ENCODE measurements around the gene THEM5.
"Not testable (repeated sequence)": the region's sequence is repeated elsewhere in the genome, so short reads cannot be mapped to it uniquely, and the experiment has no call there.

Gene THEM5

GRCh38 chr1:151859891-151860293 is 6.4 kb upstream of the THEM5 start:
- no peaks in the 10 kb centered on the region for H3K9me3 ChIP-seq
- H3K27ac ChIP-seq = no peak overlapping the region
- TF ChIP-seq, protein P1, sequence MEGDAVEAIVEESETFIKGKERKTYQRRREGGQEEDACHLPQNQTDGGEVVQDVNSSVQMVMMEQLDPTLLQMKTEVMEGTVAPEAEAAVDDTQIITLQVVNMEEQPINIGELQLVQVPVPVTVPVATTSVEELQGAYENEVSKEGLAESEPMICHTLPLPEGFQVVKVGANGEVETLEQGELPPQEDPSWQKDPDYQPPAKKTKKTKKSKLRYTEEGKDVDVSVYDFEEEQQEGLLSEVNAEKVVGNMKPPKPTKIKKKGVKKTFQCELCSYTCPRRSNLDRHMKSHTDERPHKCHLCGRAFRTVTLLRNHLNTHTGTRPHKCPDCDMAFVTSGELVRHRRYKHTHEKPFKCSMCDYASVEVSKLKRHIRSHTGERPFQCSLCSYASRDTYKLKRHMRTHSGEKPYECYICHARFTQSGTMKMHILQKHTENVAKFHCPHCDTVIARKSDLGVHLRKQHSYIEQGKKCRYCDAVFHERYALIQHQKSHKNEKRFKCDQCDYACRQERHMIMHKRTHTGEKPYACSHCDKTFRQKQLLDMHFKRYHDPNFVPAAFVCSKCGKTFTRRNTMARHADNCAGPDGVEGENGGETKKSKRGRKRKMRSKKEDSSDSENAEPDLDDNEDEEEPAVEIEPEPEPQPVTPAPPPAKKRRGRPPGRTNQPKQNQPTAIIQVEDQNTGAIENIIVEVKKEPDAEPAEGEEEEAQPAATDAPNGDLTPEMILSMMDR (IDR thresholded peaks at IDR 0.05) = no peak
- H3K4me1 ChIP-seq (ENCODE audit: control insufficient read depth in 1 of 2, insufficient read depth in 1 of 2, low read depth in 1 of 2, low read length in 1 of 2) = peaks cover 8 to 13% of the 10 kb centered on the region in 2 experiments
- no peaks in the 10 kb centered on the region for H3K27me3 ChIP-seq
- H3K4me3 ChIP-seq (ENCODE audit: low read depth in 1 of 2, low read length in 1 of 2) = no peak overlapping the region
- H3K36me3 ChIP-seq = no peaks in the 10 kb centered on the region

- Histone ChIP-seq H3K27ac (no peak overlapping the region), H3K4me1 (ENCODE audit: control insufficient read depth in 1 of 2, insufficient read depth in 1 of 2, low read depth in 1 of 2, low read length in 1 of 2) (peaks cover 8 to 13% of the 10 kb centered on the region in 2 experiments), H3K36me3 (no peaks in the 10 kb centered on the region), H3K4me3 (ENCODE audit: low read depth in 1 of 2, low read length in 1 of 2) (no peak overlapping the region), H3K27me3 (no peaks in the 10 kb centered on the region), H3K9me3 (no peaks in the 10 kb centered on the region)
- TF ChIP-seq, protein P1 (IDR thresholded peaks at IDR 0.05) = no peak
These were observed 5.6 kb upstream of the THEM5 start for GRCh38 chr1:151858886-151859665.

- H3K27me3 ChIP-seq = no peaks in the 10 kb centered on the region
- H3K9me3 ChIP-seq = no peaks in the 10 kb centered on the region
- TF ChIP-seq, protein P1 (IDR thresholded peaks at IDR 0.05) = no peak
- H3K4me3 ChIP-seq (ENCODE audit: low read depth in 1 of 2, low read length in 1 of 2) = no peak overlapping the region
- no peaks in the 10 kb centered on the region for H3K36me3 ChIP-seq
- no peak overlapping the region for H3K27ac ChIP-seq
- peaks cover 8 to 13% of the 10 kb centered on the region in 2 experiments for H3K4me1 ChIP-seq (ENCODE audit: control insufficient read depth in 1 of 2, insufficient read depth in 1 of 2, low read depth in 1 of 2, low read length in 1 of 2)
These were observed 4.7 kb upstream of the THEM5 start for GRCh38 chr1:151858030-151858746.

DNA sequence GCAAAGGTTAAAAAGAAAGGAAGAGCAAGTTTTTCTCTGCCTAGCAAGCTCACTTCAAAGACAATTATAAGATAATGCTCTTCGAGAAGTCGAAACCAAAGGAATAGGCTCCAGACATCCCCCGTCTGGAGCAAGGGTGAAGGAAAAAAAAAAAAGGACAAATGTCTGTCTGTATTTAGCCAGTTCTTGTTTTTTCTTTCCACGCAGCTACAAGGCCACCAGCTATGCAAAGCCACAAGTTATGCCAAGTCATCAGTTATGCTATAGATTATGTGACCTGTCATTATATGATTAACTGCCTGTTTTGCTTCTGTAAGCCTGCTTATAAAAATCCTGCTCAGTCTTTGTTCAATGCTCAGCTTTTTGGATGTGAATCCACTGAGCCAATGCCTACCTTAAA is 2.4 kb upstream of the THEM5 start:
- peaks cover 8 to 13% of the 10 kb centered on the region in 2 experiments for H3K4me1 ChIP-seq (ENCODE audit: control insufficient read depth in 1 of 2, insufficient read depth in 1 of 2, low read depth in 1 of 2, low read length in 1 of 2)
- H3K9me3 ChIP-seq = no peaks in the 10 kb centered on the region
- H3K27me3 ChIP-seq = peaks cover 16% of the 10 kb centered on the region
- H3K36me3 ChIP-seq = no peaks in the 10 kb centered on the region
- H3K4me3 ChIP-seq (ENCODE audit: low read depth in 1 of 2, low read length in 1 of 2) = no peak overlapping the region
- TF ChIP-seq, protein P1 (IDR thresholded peaks at IDR 0.05) = no peak
- H3K27ac ChIP-seq = no peak overlapping the region

DNA sequence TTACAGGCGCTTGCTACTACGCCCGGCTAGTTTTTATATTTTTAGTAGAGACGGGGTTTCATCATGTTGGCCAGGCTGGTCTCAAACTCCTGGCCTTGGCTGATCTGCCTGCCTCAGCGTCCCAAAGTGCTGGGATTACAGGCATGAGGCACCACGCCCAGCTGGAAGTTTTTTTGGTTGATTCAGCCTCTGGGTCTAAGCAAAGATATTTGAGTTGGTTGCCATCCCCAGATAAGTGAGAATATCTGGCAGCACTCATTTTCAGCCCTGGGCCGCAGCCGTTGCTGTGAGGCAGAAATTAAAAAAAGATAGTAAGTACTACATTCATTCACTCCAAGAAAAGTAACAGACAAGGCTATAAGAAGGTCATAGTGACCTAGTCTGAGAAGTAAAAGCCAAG is 2.0 kb upstream of the THEM5 start:
- H3K36me3 ChIP-seq; H3K9me3 ChIP-seq; H3K4me3 ChIP-seq (ENCODE audit: low read depth in 1 of 2, low read length in 1 of 2); H3K27ac ChIP-seq: not testable (repeated sequence)
- Histone ChIP-seq H3K4me1 (ENCODE audit: control insufficient read depth in 1 of 2, insufficient read depth in 1 of 2, low read depth in 1 of 2, low read length in 1 of 2) (peaks cover 8 to 13% of the 10 kb centered on the region in 2 experiments), H3K27me3 (peaks cover 21% of the 10 kb centered on the region)

DNA sequence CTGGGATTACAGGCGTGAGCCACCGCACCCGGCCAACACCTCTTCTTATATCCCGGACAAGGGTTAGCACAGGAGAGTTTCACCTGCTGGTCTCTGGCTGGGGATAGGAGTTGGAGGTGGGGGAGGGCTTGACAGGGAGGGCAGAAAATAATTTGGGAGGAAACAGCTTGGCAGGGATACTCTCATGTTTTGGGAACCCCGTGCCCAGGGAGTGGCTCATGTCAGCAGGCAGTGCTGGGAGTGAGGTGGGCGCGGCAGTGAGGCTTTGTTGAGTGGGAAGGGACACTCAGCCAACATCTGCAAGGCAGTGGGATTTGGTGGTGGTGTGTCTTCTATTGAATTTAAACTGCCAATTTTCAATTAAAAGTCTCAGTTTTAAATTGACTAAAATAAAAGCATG is 1.1 kb upstream of the THEM5 start:
- H3K4me3 ChIP-seq (ENCODE audit: low read depth in 1 of 2, low read length in 1 of 2) = no peak overlapping the region
- no peaks in the 10 kb centered on the region for H3K9me3 ChIP-seq
- H3K36me3 ChIP-seq = no peaks in the 10 kb centered on the region
- peaks cover 29% of the 10 kb centered on the region for H3K27me3 ChIP-seq
- TF ChIP-seq, protein P1 (IDR thresholded peaks at IDR 0.05) = no peak
- peaks cover 8 to 13% of the 10 kb centered on the region in 2 experiments for H3K4me1 ChIP-seq (ENCODE audit: control insufficient read depth in 1 of 2, insufficient read depth in 1 of 2, low read depth in 1 of 2, low read length in 1 of 2)
- H3K27ac ChIP-seq = no peak overlapping the region

Measured in neutrophil (primary cell).